GM19395 (cell line): ENCODE results near the gene WFIKKN2.

ENCODE experiments used
- ATAC-seq: cut with Tn5 transposase; IDR thresholded peaks from one replicate; pipeline ENCODE4 v1.9.1; 2021; ENCODE audit warnings: mild to moderate bottlenecking, moderate library complexity; ENCODE audit not compliant: unreplicated experiment

Gene WFIKKN2

GRCh38 chr17:50807675-50808074 is 27.7 kb upstream of the WFIKKN2 start:
- ATAC-seq, result no peak

GRCh38 chr17:50808413-50808812 is 27.0 kb upstream of the WFIKKN2 start:
- ATAC-seq, result no peak

- no peak for ATAC-seq
These were observed 26.5 kb upstream of the WFIKKN2 start for GRCh38 chr17:50808888-50809287.

- no peak for ATAC-seq
These were observed 21.8 kb upstream of the WFIKKN2 start for GRCh38 chr17:50813583-50813982.

- no peak for ATAC-seq
These were observed 20.0 kb upstream of the WFIKKN2 start for GRCh38 chr17:50815400-50815799.

- no peak for ATAC-seq
These were observed 19.1 kb upstream of the WFIKKN2 start for GRCh38 chr17:50816271-50816670.

- ATAC-seq, result no peak
These were observed 18.3 kb upstream of the WFIKKN2 start for GRCh38 chr17:50816771-50817751.

- ATAC-seq, result no peak
These were observed 17.5 kb upstream of the WFIKKN2 start for GRCh38 chr17:50817838-50818237.

GRCh38 chr17:50818261-50818660 is 17.1 kb upstream of the WFIKKN2 start:
- no peak for ATAC-seq

GRCh38 chr17:50818921-50819657 is 16.3 kb upstream of the WFIKKN2 start:
- ATAC-seq, result no peak

- no peak for ATAC-seq
These were observed 14.7 kb upstream of the WFIKKN2 start for GRCh38 chr17:50820651-50821050.

GRCh38 chr17:50822550-50822949 is 12.8 kb upstream of the WFIKKN2 start:
- no peak for ATAC-seq

GRCh38 chr17:50824429-50824828 is 11.0 kb upstream of the WFIKKN2 start:
- no peak for ATAC-seq

- no peak for ATAC-seq
These were observed 10.2 kb upstream of the WFIKKN2 start for GRCh38 chr17:50825188-50825587.

- ATAC-seq, result peak; percentile 92
These were observed 6.7 kb upstream of the WFIKKN2 start for GRCh38 chr17:50828508-50829170.

GRCh38 chr17:50829332-50829731 is 6.1 kb upstream of the WFIKKN2 start:
- ATAC-seq, result no peak

GRCh38 chr17:50830352-50830751 is 5.0 kb upstream of the WFIKKN2 start:
- ATAC-seq, result no peak

GRCh38 chr17:50830994-50831393 is 4.4 kb upstream of the WFIKKN2 start:
- no peak for ATAC-seq

GRCh38 chr17:50831471-50831928 is 3.9 kb upstream of the WFIKKN2 start:
- no peak for ATAC-seq

- ATAC-seq, result no peak
These were observed 3.0 kb upstream of the WFIKKN2 start for GRCh38 chr17:50832267-50832863.

- ATAC-seq, result no peak
These were observed 2.5 kb upstream of the WFIKKN2 start for GRCh38 chr17:50832864-50833381.
